ENCODE data around the gene RBM39. TPM values are rescaled to one million over a fixed set of nuclear protein-coding genes. Genes with fewer than 3 reads are reported as not detected.

Gene RBM39
- total and polyA plus RNA-seq, 9 donors: 247 to 389 (median 328) TPM

DNA sequence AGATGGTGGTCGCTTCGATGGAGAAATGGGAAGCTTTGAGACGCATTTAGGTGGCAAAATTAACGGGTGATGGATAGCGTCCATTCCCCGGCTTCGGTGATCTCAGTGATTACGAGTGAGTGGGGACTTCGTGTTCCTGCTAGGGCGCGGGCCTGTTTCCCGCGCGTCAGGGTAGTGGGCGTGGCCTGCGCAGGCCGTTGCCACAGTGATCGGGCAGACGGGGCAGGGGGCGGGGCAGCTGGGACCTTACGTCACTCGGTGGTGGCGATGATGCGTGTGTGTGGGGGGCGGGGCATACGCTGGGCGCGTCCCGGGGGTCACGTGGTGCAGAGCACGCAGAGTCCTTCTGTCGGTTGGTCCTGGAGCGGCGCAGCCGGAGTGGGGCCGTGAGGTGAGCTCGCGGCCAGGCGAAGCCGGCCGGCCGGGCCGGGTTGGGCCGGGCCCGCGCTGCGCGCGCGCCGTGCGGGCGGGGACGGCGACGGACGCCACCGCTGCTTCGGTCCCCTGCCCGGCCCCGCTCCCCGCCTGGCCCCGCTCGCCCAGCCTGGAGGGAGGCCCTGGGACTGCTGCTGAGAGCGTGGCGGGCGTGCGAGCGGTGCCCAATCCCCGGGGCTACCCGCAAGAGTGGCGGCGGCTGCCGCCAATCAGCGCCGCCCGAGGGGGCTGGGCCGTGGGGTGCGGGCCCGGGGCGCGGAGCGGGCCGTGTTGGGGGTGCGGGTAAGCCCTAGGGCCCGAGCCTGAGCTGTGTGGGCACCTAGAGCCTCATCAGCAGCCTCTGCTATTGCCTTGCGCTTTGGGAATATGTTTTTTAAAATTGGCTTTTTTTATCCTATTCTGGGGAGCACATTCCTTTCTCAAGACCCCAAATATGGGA, 29.9 kb upstream of the RBM39 start, which contains the start of gene PHF20:
PHF20 (plus strand) TSS at position 327 of the 874 bp plus-strand sequence. CDS start 29,508 bp downstream, outside the sequence.
- H3K36me3 ChIP-seq: no peaks in the 10 kb centered on the region
- H3K4me3 ChIP-seq: peak within 1 kb of the TSS; percentile 67
- intact Hi-C loops (cut with DNase I): loop anchor here in 1 of 4 donors (2.0 kb wide), 1 partner anchor 29 kb away; the partner anchor contains the start of gene RBM39
- H3K27me3 ChIP-seq: no peaks in the 10 kb centered on the region
- peak within 1 kb of the TSS; percentile 85 to 88 for H3K27ac ChIP-seq
- 2 to 4% (median 4%) methylated on average over 59 to 87 of the region's 87 CpGs for WGBS, 3 donors
- peaks cover 11% of the 10 kb centered on the region for H3K4me1 ChIP-seq (ENCODE audit: insufficient read depth)
- TF ChIP-seq POLR2A (IDR thresholded peaks at IDR 0.05) (peak; percentile 89), CTCF (IDR thresholded peaks at IDR 0.05) (peak in 2 of 3 donors; percentile 39 to 71), EP300 (IDR thresholded peaks at IDR 0.05) (peak; percentile 98)
- no peaks in the 10 kb centered on the region for H3K9me3 ChIP-seq
- DNase-seq: peak; percentile 99 to 100 (median 100)

DNA sequence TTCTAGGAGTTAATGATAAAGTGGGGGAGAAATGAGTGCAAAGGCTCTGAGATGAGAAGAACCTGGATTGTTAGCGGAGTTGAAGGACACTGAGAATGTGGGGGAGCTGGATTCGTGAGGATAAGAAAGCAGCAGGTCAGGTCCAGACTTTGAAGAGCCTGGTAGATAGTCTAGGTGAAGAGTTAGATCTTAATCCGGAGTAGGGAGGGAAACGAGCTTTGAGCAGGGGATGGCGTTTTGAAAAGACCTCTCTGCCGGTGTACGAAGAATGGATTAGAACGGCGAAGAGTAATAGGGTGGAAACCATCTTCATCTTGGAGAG, 29.3 kb upstream of the RBM39 start:
- TF ChIP-seq POLR2A (IDR thresholded peaks at IDR 0.05): no peak
- TF ChIP-seq EP300 (IDR thresholded peaks at IDR 0.05): no peak
- no peak for TF ChIP-seq CTCF (IDR thresholded peaks at IDR 0.05)
- Histone ChIP-seq H3K27ac (peak overlapping the region; percentile 78 to 85), H3K36me3 (no peaks in the 10 kb centered on the region), H3K4me1 (ENCODE audit: insufficient read depth) (peaks cover 9% of the 10 kb centered on the region), H3K27me3 (no peaks in the 10 kb centered on the region), H3K4me3 (no peak overlapping the region), H3K9me3 (no peaks in the 10 kb centered on the region)
- 66 to 72% (median 68%) methylated on average over 9 of the region's 9 CpGs for WGBS, 3 donors
- intact Hi-C loops (cut with DNase I): loop anchor here in 1 of 4 donors (2.0 kb wide), 1 partner anchor 29 kb away; the partner anchor contains the start of gene RBM39
- no peak for DNase-seq

DNA sequence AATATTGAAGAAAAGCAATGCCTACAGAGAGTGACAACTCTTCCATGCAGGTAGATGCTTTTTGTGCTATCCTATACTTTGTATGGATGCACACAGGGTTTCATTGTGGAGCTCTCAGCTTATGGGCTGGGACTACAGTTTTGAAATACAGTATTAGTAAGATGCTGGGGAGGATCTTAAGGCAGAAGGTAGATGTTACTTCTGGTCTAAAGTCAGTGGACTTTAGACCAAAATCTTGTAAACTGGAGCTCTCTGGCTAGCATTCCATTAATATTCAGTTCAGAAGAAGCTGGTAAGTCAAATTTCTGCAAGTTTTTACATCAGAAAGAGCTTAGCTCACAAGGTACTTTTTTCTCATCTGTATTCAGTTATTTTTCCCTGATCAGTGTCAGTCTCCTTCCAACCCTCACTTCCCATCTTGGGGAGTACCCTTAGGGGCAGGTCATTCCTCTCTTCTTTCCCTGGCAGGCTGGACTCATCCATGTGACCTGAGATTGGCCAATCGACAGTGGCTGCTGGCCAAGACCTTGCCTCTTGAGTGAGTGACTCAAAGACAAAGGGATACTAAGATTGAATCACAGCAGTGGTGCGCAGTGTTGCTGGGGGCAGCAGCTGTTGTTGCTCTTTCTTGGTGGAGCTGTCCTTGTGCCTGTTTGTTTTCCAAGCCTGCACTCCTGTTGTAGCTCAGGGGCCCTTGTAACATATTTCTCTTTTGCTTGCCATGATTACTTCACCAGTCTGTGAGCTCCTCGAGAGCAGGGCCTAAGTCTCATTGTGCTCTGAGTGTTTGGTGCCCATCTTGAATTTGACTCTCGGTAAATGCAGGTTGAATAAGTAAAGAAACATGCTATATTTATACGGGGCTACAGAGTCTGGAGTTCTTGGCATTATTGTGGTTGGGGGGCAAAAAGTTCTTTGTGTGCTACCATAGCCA, 26.9 kb upstream of the RBM39 start:
- peak; percentile 94 to 99 (median 96) for DNase-seq
- Histone ChIP-seq H3K9me3 (no peaks in the 10 kb centered on the region), H3K4me1 (ENCODE audit: insufficient read depth) (peaks cover 9% of the 10 kb centered on the region), H3K27ac (peak overlapping the region; percentile 78 to 90), H3K36me3 (no peaks in the 10 kb centered on the region), H3K4me3 (no peak overlapping the region), H3K27me3 (no peaks in the 10 kb centered on the region)
- WGBS, 3 donors: 18 to 22% (median 19%) methylated on average over 5 of the region's 5 CpGs
- TF ChIP-seq POLR2A (IDR thresholded peaks at IDR 0.05) (peak; percentile 67), EP300 (IDR thresholded peaks at IDR 0.05) (no peak), CTCF (IDR thresholded peaks at IDR 0.05) (no peak)
- intact Hi-C loops (cut with DNase I): no loop called here
